ENCODE data around the gene CFAP61. TPM values are rescaled to one million over a fixed set of nuclear protein-coding genes. Genes with fewer than 3 reads are reported as not detected.

Gene CFAP61
- total RNA-seq, 1 donor from 2014 or later, result not detected

- no peak for TF ChIP-seq CTCF (conservative IDR thresholded peaks at IDR 0.05; ENCODE audit: low read depth, low read length)
- H3K4me3 ChIP-seq (ENCODE audit: low read depth, low read length), result no peak within 1 kb of the TSS
- DNase-seq (ENCODE audit: low read depth), result no peak
Observed at GRCh38 chr20:20367575-20368417, 315.5 kb downstream of the CFAP61 start, which contains the start of gene INSM1. Gene INSM1 (plus strand): TSS chr20:20368104. CDS start chr20:20368268, 164 bp downstream.

- no peak overlapping the region for H3K4me3 ChIP-seq (ENCODE audit: low read depth, low read length)
- TF ChIP-seq CTCF (conservative IDR thresholded peaks at IDR 0.05; ENCODE audit: low read depth, low read length), result no peak
- no peak for DNase-seq (ENCODE audit: low read depth)
Observed at GRCh38 chr20:20368418-20369249, 316.3 kb downstream of the CFAP61 start.

- no peak for DNase-seq (ENCODE audit: low read depth)
- no peak overlapping the region for H3K4me3 ChIP-seq (ENCODE audit: low read depth, low read length)
- no peak for TF ChIP-seq CTCF (conservative IDR thresholded peaks at IDR 0.05; ENCODE audit: low read depth, low read length)
Observed at GRCh38 chr20:20369250-20370093, 317.1 kb downstream of the CFAP61 start.

- no peak overlapping the region for H3K4me3 ChIP-seq (ENCODE audit: low read depth, low read length)
- DNase-seq (ENCODE audit: low read depth), result no peak
- TF ChIP-seq CTCF (conservative IDR thresholded peaks at IDR 0.05; ENCODE audit: low read depth, low read length), result no peak
Observed at GRCh38 chr20:20370094-20370575, 317.8 kb downstream of the CFAP61 start.

GRCh38 chr20:20371083-20371482 lies 318.8 kb downstream of the CFAP61 start:
- no peak overlapping the region for H3K4me3 ChIP-seq (ENCODE audit: low read depth, low read length)
- no peak for DNase-seq (ENCODE audit: low read depth)
- no peak for TF ChIP-seq CTCF (conservative IDR thresholded peaks at IDR 0.05; ENCODE audit: low read depth, low read length)

GRCh38 chr20:20371681-20372080 lies 319.3 kb downstream of the CFAP61 start:
- TF ChIP-seq CTCF (conservative IDR thresholded peaks at IDR 0.05; ENCODE audit: low read depth, low read length), result no peak
- no peak overlapping the region for H3K4me3 ChIP-seq (ENCODE audit: low read depth, low read length)
- DNase-seq (ENCODE audit: low read depth), result no peak

All from epithelial cell of proximal tubule (primary cell).